HCT116 (cell line): Measurements from ENCODE around the gene SEC14L1. TPM values are rescaled to one million over a fixed set of nuclear protein-coding genes. Genes with fewer than 3 reads are reported as not detected.

Experiments
- ATAC-seq: fragments of 200-7000 bp; cut with Tn5 transposase; 2 replicates; pipeline ENCODE4 v1.9.1; 2020; ENCODE audit warnings: mild to moderate bottlenecking, moderate library complexity
- BruUV-seq: library from RNA; stranded (reverse); fragments of 400-500 nt; replicated peaks from 2 replicates; lab custom pipeline; 2021; lab: Mats Ljungman, UMichigan
- CTCF ChIA-PET: fragments of 300-600 bp; sonication (Branson Sonifier 250); formaldehyde crosslinking; loops from one replicate; lab custom pipeline; 2021; ENCODE audit warnings: antibody characterized with exemption; lab: Charles Lee
- POLR2A ChIA-PET: fragments of 300-600, 350-600 bp; sonication (Branson Sonifier 250); formaldehyde crosslinking; loops from one replicate; lab custom pipeline; 2021; ENCODE audit warnings: antibody characterized with exemption; lab: Charles Lee
- RAD21 ChIA-PET, 2 experiments: fragments of 300-600 bp; sonication (Branson Sonifier 250); formaldehyde crosslinking; loops; one replicate each; lab custom pipeline; 2023; ENCODE audit warnings: low total read pairs in 2 of 2; ENCODE audit not compliant: uncharacterized antibody in 2 of 2, unreplicated experiment in 2 of 2, low non-redundant PET in 1 of 2; lab: Charles Lee
- DNase-seq: peaks from one replicate; pipeline ENCODE4 v3.0.0-alpha.2; 2010; ENCODE audit warnings: low read depth, low spot score
- H2AFZ ChIP-seq: fragments of 200-600 bp; shearing (Covaris generic), sonication (generic); 2 replicates; pipeline ENCODE4 v1.6.1; 2017; ENCODE audit warnings: low read depth, mixed run types, mixed read lengths, antibody characterized with exemption, low read length; ENCODE audit not compliant: poor library complexity, severe bottlenecking
- H3K27ac ChIP-seq: 2 replicates; pipeline ENCODE4 v1.5.1; 2012; ENCODE audit warnings: low read depth, low read length
- H3K27me3 ChIP-seq: fragments of 200-600 bp; sonication (generic); 2 replicates; pipeline ENCODE4 v1.6.1; 2016; ENCODE audit warnings: mixed run types, low read length, mixed read lengths; ENCODE audit not compliant: insufficient read depth
- H3K36me3 ChIP-seq, 2 experiments: fragments of 200-500 bp in 1 of 2; fragments of 200-600 bp in 1 of 2; sonication (Bioruptor generic) in 1 of 2; sonication (generic) in 1 of 2; 2 replicates each; pipeline versions ENCODE4 v1.5.1 to v1.6.1; 2014 to 2016; ENCODE audit warnings: low read length in 2 of 2, inconsistent platforms in 1 of 2, mixed read lengths in 1 of 2, mixed run types in 1 of 2; ENCODE audit not compliant: insufficient read depth in 2 of 2, control insufficient read depth in 1 of 2
- H3K4me1 ChIP-seq, 2 experiments: fragments of 200-600 bp in 1 of 2; sonication (generic) in 1 of 2; 2 replicates each; pipeline versions ENCODE4 v1.5.1 to v1.6.1; 2012 to 2017; ENCODE audit warnings: low read length in 2 of 2, inconsistent platforms in 1 of 2, mild to moderate bottlenecking in 1 of 2, mixed read lengths in 1 of 2, mixed run types in 1 of 2, moderate library complexity in 1 of 2; ENCODE audit not compliant: insufficient read depth in 2 of 2, control insufficient read depth in 1 of 2
- H3K4me2 ChIP-seq: fragments of 200-600 bp; sonication (generic); 2 replicates; pipeline ENCODE4 v1.6.1; 2017; ENCODE audit warnings: mixed run types, low read length, mixed read lengths
- H3K4me3 ChIP-seq, 2 experiments: fragments of 200-600 bp in 1 of 2; sonication (generic) in 1 of 2; replicated peaks in 1 of 2; 2 replicates each; pipeline ENCODE4 v1.5.1; 2011 to 2016; ENCODE audit warnings: low read length in 2 of 2, control low read depth in 1 of 2, low read depth in 1 of 2, mild to moderate bottlenecking in 1 of 2, mixed read lengths in 1 of 2, mixed run types in 1 of 2
- H3K79me2 ChIP-seq: fragments of 200-600 bp; sonication (generic); 2 replicates; pipeline ENCODE4 v1.6.1; 2017; ENCODE audit warnings: mild to moderate bottlenecking, mixed run types, low read length, moderate library complexity, mixed read lengths; ENCODE audit not compliant: insufficient read depth
- H3K9ac ChIP-seq: fragments of 200-600 bp; sonication (generic); 2 replicates; pipeline ENCODE4 v1.6.1; 2016; ENCODE audit warnings: low read length, mixed read lengths
- H3K9me2 ChIP-seq: fragments of 200-600 bp; sonication (generic), shearing (Covaris generic); 2 replicates; pipeline ENCODE4 v1.6.1; 2017; ENCODE audit warnings: mixed run types, mild to moderate bottlenecking, moderate library complexity; ENCODE audit not compliant: insufficient read depth
- H3K9me3 ChIP-seq, 2 experiments: fragments of 200-500 bp in 1 of 2; fragments of 200-600 bp in 1 of 2; sonication (Bioruptor generic) in 1 of 2; sonication (generic) in 1 of 2; 2 replicates each; pipeline ENCODE4 v1.6.1; 2014 to 2017; ENCODE audit warnings: low read length in 2 of 2, mixed read lengths in 2 of 2, inconsistent platforms in 1 of 2, low read depth in 1 of 2, mild to moderate bottlenecking in 1 of 2, mixed run types in 1 of 2, moderate library complexity in 1 of 2; ENCODE audit not compliant: control insufficient read depth in 1 of 2, insufficient read depth in 1 of 2
- H4K20me1 ChIP-seq: fragments of 200-600 bp; sonication (generic), shearing (Covaris generic); 2 replicates; pipeline ENCODE4 v1.6.1; 2017; ENCODE audit warnings: mixed run types, mild to moderate bottlenecking, moderate library complexity; ENCODE audit not compliant: insufficient read depth
- CBX3 ChIP-seq: IDR thresholded peaks from 2 replicates; pipeline ENCODE4 v1.6.1; 2012; ENCODE audit warnings: low read depth
- CEBPB ChIP-seq: IDR thresholded peaks from 2 replicates; pipeline ENCODE4 v1.6.1; 2012; ENCODE audit warnings: low read depth
- EGR1 ChIP-seq: IDR thresholded peaks from 2 replicates; pipeline ENCODE4 v1.6.1; 2012; ENCODE audit warnings: low read depth
- ELF1 ChIP-seq: IDR thresholded peaks from 2 replicates; pipeline ENCODE4 v1.6.1; 2012; ENCODE audit warnings: low read depth, borderline replicate concordance
- EZH2 ChIP-seq: fragments of 200-600 bp; sonication (generic); IDR thresholded peaks from 2 replicates; pipeline ENCODE4 v1.6.1; 2017; ENCODE audit warnings: antibody characterized with exemption, mixed run types
- POLR2AphosphoS5 ChIP-seq: IDR thresholded peaks from 2 replicates; pipeline ENCODE4 v1.6.1; 2011; ENCODE audit warnings: mild to moderate bottlenecking, low read depth, low read length, moderate library complexity
- RAD21 ChIP-seq: IDR thresholded peaks from 2 replicates; pipeline ENCODE4 v1.6.1; 2012; ENCODE audit warnings: low read depth, mild to moderate bottlenecking
- REST ChIP-seq: IDR thresholded peaks from 2 replicates; pipeline ENCODE4 v1.6.1; 2012; ENCODE audit warnings: low read depth
- SRF ChIP-seq: IDR thresholded peaks from 2 replicates; pipeline ENCODE4 v1.6.1; 2012; ENCODE audit warnings: low read depth
- TCF7L2 ChIP-seq: IDR thresholded peaks from 2 replicates; pipeline ENCODE4 v1.7.0; 2011; ENCODE audit warnings: borderline replicate concordance, inconsistent platforms; ENCODE audit not compliant: insufficient read depth, insufficient read length; ENCODE audit errors: extremely low read depth
- ZFX ChIP-seq: fragments of 450-650 bp; IDR thresholded peaks from 2 replicates; pipeline ENCODE4 v1.6.1; 2017
- ZNF274 ChIP-seq: fragments of 200-500 bp; sonication (Bioruptor generic); IDR thresholded peaks from 2 replicates; pipeline ENCODE4 v1.6.1; 2014; ENCODE audit warnings: mild to moderate bottlenecking, low read depth, low read length, inconsistent platforms
- intact Hi-C: fragments of 100-400 bp; cut with micrococcal nuclease; formaldehyde crosslinking; loops from 2 replicates; pipeline ENCODE4 v1.10.0; 2022
- total RNA-seq: library from RNA; stranded (reverse); gene quantifications from one replicate; pipeline ENCODE4 v1.2.1, GENCODE V29; 2021; ENCODE audit not compliant: unreplicated experiment
- TF ChIP-seq, protein P1 (sequence below), 3 experiments: fragments of 200-600 bp in 1 of 3; sonication (generic) in 1 of 3; IDR thresholded peaks in 2 of 3; conservative IDR thresholded peaks in 1 of 3; 2 replicates each; pipeline ENCODE4 v1.5.1; 2012 to 2017; ENCODE audit warnings: low read depth in 2 of 3, low read length in 2 of 3, antibody characterized with exemption in 1 of 3, borderline replicate concordance in 1 of 3, control low read depth in 1 of 3, mild to moderate bottlenecking in 1 of 3, mixed read lengths in 1 of 3, mixed run types in 1 of 3, moderate library complexity in 1 of 3; ENCODE audit not compliant: insufficient read depth in 1 of 3
- TF ChIP-seq, protein P2 (sequence below): IDR thresholded peaks from 2 replicates; pipeline ENCODE4 v1.6.1; 2012
- TF ChIP-seq, protein P3 (sequence below): IDR thresholded peaks from 2 replicates; pipeline ENCODE4 v1.6.1; 2012

SEC14L1 gene
- total RNA-seq, 1 experiment from 2014 or later: 59.7 TPM

- intact Hi-C loops: no loop called here
- ATAC-seq (no peak), DNase-seq (no peak)
- ChIA-PET CTCF (no interaction called here), RAD21 (no interaction called here), POLR2A (no interaction called here)
- Histone ChIP-seq H3K4me3 (no peak overlapping the region), H3K9me2 (no peaks in the 10 kb centered on the region), H3K27me3 (no peaks in the 10 kb centered on the region), H4K20me1 (no peaks in the 10 kb centered on the region), H3K4me2 (no peak overlapping the region), H3K36me3 (no peaks in the 10 kb centered on the region), H3K9me3 (no peaks in the 10 kb centered on the region; a peak in 1 of 4 replicates), H3K9ac (no peak overlapping the region), H3K4me1 (no peaks in the 10 kb centered on the region), H3K27ac (no peak overlapping the region), H3K79me2 (no peaks in the 10 kb centered on the region), H2AFZ (no peak overlapping the region)
- TF ChIP-seq SRF (no peak), EGR1 (no peak), RAD21 (no peak), ZFX (no peak)
- TF ChIP-seq, protein P1, sequence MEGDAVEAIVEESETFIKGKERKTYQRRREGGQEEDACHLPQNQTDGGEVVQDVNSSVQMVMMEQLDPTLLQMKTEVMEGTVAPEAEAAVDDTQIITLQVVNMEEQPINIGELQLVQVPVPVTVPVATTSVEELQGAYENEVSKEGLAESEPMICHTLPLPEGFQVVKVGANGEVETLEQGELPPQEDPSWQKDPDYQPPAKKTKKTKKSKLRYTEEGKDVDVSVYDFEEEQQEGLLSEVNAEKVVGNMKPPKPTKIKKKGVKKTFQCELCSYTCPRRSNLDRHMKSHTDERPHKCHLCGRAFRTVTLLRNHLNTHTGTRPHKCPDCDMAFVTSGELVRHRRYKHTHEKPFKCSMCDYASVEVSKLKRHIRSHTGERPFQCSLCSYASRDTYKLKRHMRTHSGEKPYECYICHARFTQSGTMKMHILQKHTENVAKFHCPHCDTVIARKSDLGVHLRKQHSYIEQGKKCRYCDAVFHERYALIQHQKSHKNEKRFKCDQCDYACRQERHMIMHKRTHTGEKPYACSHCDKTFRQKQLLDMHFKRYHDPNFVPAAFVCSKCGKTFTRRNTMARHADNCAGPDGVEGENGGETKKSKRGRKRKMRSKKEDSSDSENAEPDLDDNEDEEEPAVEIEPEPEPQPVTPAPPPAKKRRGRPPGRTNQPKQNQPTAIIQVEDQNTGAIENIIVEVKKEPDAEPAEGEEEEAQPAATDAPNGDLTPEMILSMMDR (IDR thresholded peaks at IDR 0.05 in 2 of 3, conservative IDR thresholded peaks at IDR 0.05 in 1 of 3; ENCODE audit: borderline replicate concordance in 1 of 3, insufficient read depth in 1 of 3, low read depth in 2 of 3, low read length in 2 of 3): no peak
- BruUV-seq: no TSS peak
These were observed 83.1 kb downstream of the SEC14L1 start for GRCh38 chr17:77223642-77224420.

- no peak overlapping the region for H3K9ac ChIP-seq
- POLR2A ChIA-PET: no interaction called here
- no peaks in the 10 kb centered on the region for H4K20me1 ChIP-seq
- no peak overlapping the region for H3K4me3 ChIP-seq
- no peaks in the 10 kb centered on the region for H3K79me2 ChIP-seq
- no peak overlapping the region for H3K27ac ChIP-seq
- TF ChIP-seq ZFX (no peak), REST (no peak), POLR2AphosphoS5 (no peak), TCF7L2 (no peak), EGR1 (no peak), EZH2 (no peak), ZNF274 (no peak), ELF1 (no peak), CEBPB (no peak), CBX3 (no peak)
- TF ChIP-seq, protein P2, sequence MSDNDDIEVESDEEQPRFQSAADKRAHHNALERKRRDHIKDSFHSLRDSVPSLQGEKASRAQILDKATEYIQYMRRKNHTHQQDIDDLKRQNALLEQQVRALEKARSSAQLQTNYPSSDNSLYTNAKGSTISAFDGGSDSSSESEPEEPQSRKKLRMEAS: no peak
- TF ChIP-seq, protein P3, sequence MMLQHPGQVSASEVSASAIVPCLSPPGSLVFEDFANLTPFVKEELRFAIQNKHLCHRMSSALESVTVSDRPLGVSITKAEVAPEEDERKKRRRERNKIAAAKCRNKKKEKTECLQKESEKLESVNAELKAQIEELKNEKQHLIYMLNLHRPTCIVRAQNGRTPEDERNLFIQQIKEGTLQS: no peak
- intact Hi-C loops: no loop called here
- no peaks in the 10 kb centered on the region for H3K9me2 ChIP-seq
- no peaks in the 10 kb centered on the region; a peak in 1 of 4 replicates for H3K9me3 ChIP-seq
- H3K4me2 ChIP-seq: no peak overlapping the region
- no peaks in the 10 kb centered on the region for H3K36me3 ChIP-seq
- CTCF ChIA-PET: no interaction called here
- no TSS peak for BruUV-seq
- no peak overlapping the region for H2AFZ ChIP-seq
- DNase-seq: no peak
- H3K27me3 ChIP-seq: no peaks in the 10 kb centered on the region
- no peaks in the 10 kb centered on the region for H3K4me1 ChIP-seq
- ATAC-seq: no peak
- RAD21 ChIA-PET: no interaction called here
These were observed 84.5 kb downstream of the SEC14L1 start for GRCh38 chr17:77225265-77225664.
